B cell (primary cell): ENCODE results near the gene DOCK8. TPM values are rescaled to one million over a fixed set of nuclear protein-coding genes. Genes with fewer than 3 reads are reported as not detected.

Source experiments
- ATAC-seq: fragments of 200-7000 bp; cut with Tn5 transposase; one replicate; pipeline ENCODE4 v1.10.0; 2021; ENCODE audit warnings: low read depth, mild to moderate bottlenecking, moderate number of reproducible peaks, moderate library complexity
- CTCF ChIA-PET: fragments of 350-600 bp; sonication (Branson Sonifier 250); formaldehyde crosslinking; loops from one replicate; lab custom pipeline; 2021; ENCODE audit warnings: antibody characterized with exemption, inconsistent platforms; lab: Charles Lee
- POLR2A ChIA-PET: fragments of 350-600 bp; sonication (Branson Sonifier 250); formaldehyde crosslinking; loops from one replicate; lab custom pipeline; 2021; ENCODE audit warnings: antibody characterized with exemption; lab: Charles Lee
- DNase-seq: peaks from one replicate; pipeline ENCODE4 v3.0.0; 2013
- H2AFZ ChIP-seq: 2 replicates; pipeline ENCODE4 v1.6.1; 2012; ENCODE audit warnings: mild to moderate bottlenecking, low read depth, low read length; ENCODE audit not compliant: insufficient read depth, poor library complexity, severe bottlenecking
- H3K27ac ChIP-seq, 2 donors: 1 replicate in 1 of 2; 2 replicates in 1 of 2; pipeline ENCODE4 v1.5.1; 2012 to 2013; ENCODE audit warnings: low read length in 2 of 2, mild to moderate bottlenecking in 2 of 2, moderate library complexity in 1 of 2
- H3K27me3 ChIP-seq, 4 experiments: fragments of 200-600 bp in 1 of 4; sonication (generic) in 1 of 4; replicated peaks in 1 of 4; 1 replicate in 2 of 4; 2 replicates in 2 of 4; pipeline versions ENCODE4 v1.6.1 to v1.7.0; 2013 to 2016; ENCODE audit warnings: low read length in 3 of 4, mild to moderate bottlenecking in 2 of 4, mixed read lengths in 1 of 4, moderate library complexity in 1 of 4; ENCODE audit not compliant: insufficient read depth in 4 of 4, control insufficient read depth in 3 of 4; ENCODE audit errors: control extremely low read depth in 1 of 4
- H3K36me3 ChIP-seq, 2 experiments: replicated peaks in 1 of 2; 1 replicate in 1 of 2; 2 replicates in 1 of 2; pipeline versions ENCODE4 v1.6.1 to v1.7.1; 2013; ENCODE audit warnings: low read length in 1 of 2; ENCODE audit not compliant: insufficient read depth in 2 of 2, control insufficient read depth in 1 of 2; ENCODE audit errors: control extremely low read depth in 1 of 2, extremely low read depth in 1 of 2
- H3K4me1 ChIP-seq, 2 donors: fragments of 200-600 bp in 1 of 2; sonication (generic) in 1 of 2; 1 replicate in 1 of 2; 2 replicates in 1 of 2; pipeline versions ENCODE4 v1.5.1 to v1.6.1; 2013 to 2017; ENCODE audit warnings: low read length in 2 of 2; ENCODE audit not compliant: control insufficient read depth in 2 of 2, insufficient read depth in 2 of 2
- H3K4me2 ChIP-seq: replicated peaks from 2 replicates; pipeline ENCODE3; 2012; ENCODE audit warnings: mild to moderate bottlenecking, low read depth, low read length; ENCODE audit not compliant: poor library complexity, severe bottlenecking
- H3K4me3 ChIP-seq, 5 experiments: fragments of 200-600 bp in 1 of 5; sonication (generic) in 1 of 5; 1 replicate in 3 of 5; 2 replicates in 2 of 5; pipeline versions ENCODE4 v1.5.1 to v1.7.0; 2011 to 2016; ENCODE audit warnings: low read length in 4 of 5, mild to moderate bottlenecking in 4 of 5, low read depth in 2 of 5, control low read depth in 1 of 5, moderate library complexity in 1 of 5; ENCODE audit not compliant: insufficient read depth in 1 of 5; ENCODE audit errors: control extremely low read depth in 1 of 5, extremely low read depth in 1 of 5
- H3K79me2 ChIP-seq: fragments of 200-600 bp; sonication (generic); one replicate; pipeline ENCODE4 v1.6.0; 2016; ENCODE audit warnings: low read length; ENCODE audit not compliant: control insufficient read depth, insufficient read depth
- H3K9ac ChIP-seq: fragments of 200-600 bp; sonication (generic); 2 replicates; pipeline ENCODE4 v1.6.1; 2017; ENCODE audit warnings: mild to moderate bottlenecking, low read length, moderate library complexity
- H3K9me3 ChIP-seq, 3 donors: one replicate each; pipeline versions ENCODE4 v1.6.1 to v1.7.1; 2013; ENCODE audit warnings: low read length in 2 of 3; ENCODE audit not compliant: control insufficient read depth in 2 of 3, insufficient read depth in 1 of 3; ENCODE audit errors: control extremely low read depth in 1 of 3
- H4K20me1 ChIP-seq: 2 replicates; pipeline ENCODE4 v1.6.0; 2012; ENCODE audit warnings: mild to moderate bottlenecking, low read length; ENCODE audit not compliant: insufficient read depth, control insufficient read depth, poor library complexity, severe bottlenecking
- H3K27ac Mint-ChIP-seq: one replicate; pipeline ENCODE4 v1.8.0; 2021; ENCODE audit warnings: mixed read lengths
- H3K27me3 Mint-ChIP-seq: one replicate; pipeline ENCODE4 v1.8.0; 2021; ENCODE audit warnings: mixed read lengths
- H3K4me1 Mint-ChIP-seq: one replicate; pipeline ENCODE4 v1.8.0; 2021; ENCODE audit warnings: mixed read lengths
- H3K4me3 Mint-ChIP-seq: one replicate; pipeline ENCODE4 v1.8.0; 2021; ENCODE audit warnings: mixed read lengths
- H3K9me3 Mint-ChIP-seq: one replicate; pipeline ENCODE4 v1.8.0; 2022; ENCODE audit warnings: mixed read lengths; ENCODE audit not compliant: insufficient read depth
- EZH2 ChIP-seq: IDR thresholded peaks from 2 replicates; pipeline ENCODE4 v1.6.1; 2012; ENCODE audit warnings: borderline replicate concordance, low read depth, mild to moderate bottlenecking, moderate library complexity, low read length; ENCODE audit not compliant: insufficient read depth, poor library complexity, severe bottlenecking
- WGBS: methylation state at CpG from one replicate; pipeline ENCODE4 v1.1.5; 2013; ENCODE audit warnings: missing lambda C conversion rate; ENCODE audit not compliant: insufficient coverage; 5-methylcytosine and 5-hydroxymethylcytosine counted together
- intact Hi-C: fragments of 100-400 bp; cut with micrococcal nuclease; formaldehyde crosslinking; loops from one replicate; pipeline ENCODE4 v1.10.0; 2022
- polyA plus RNA-seq: library from polyadenylated mRNA; depleted of rRNA; stranded (reverse); fragments of >200 nt; gene quantifications from 2 replicates; pipeline ENCODE4 v1.2.3, GENCODE V29; 2012
- total RNA-seq, 2 donors: library from RNA; stranded (reverse); fragments of 120-200 nt in 1 of 2; gene quantifications; 1 replicate in 1 of 2; 2 replicates in 1 of 2; pipeline versions ENCODE4 v1.2.3 to v1.2.4, GENCODE V29; 2013 to 2022
- TF ChIP-seq, protein P1 (sequence below): fragments of 200-600 bp; IDR thresholded peaks from one replicate; pipeline ENCODE4 v1.8.0; 2022; ENCODE audit warnings: antibody characterized with exemption, mild to moderate bottlenecking

DOCK8 gene
- total and polyA plus RNA-seq, 2 donors (not counting 1 experiment from before 2014, with no cell fraction given) = 47.6 to 288 TPM

DNA sequence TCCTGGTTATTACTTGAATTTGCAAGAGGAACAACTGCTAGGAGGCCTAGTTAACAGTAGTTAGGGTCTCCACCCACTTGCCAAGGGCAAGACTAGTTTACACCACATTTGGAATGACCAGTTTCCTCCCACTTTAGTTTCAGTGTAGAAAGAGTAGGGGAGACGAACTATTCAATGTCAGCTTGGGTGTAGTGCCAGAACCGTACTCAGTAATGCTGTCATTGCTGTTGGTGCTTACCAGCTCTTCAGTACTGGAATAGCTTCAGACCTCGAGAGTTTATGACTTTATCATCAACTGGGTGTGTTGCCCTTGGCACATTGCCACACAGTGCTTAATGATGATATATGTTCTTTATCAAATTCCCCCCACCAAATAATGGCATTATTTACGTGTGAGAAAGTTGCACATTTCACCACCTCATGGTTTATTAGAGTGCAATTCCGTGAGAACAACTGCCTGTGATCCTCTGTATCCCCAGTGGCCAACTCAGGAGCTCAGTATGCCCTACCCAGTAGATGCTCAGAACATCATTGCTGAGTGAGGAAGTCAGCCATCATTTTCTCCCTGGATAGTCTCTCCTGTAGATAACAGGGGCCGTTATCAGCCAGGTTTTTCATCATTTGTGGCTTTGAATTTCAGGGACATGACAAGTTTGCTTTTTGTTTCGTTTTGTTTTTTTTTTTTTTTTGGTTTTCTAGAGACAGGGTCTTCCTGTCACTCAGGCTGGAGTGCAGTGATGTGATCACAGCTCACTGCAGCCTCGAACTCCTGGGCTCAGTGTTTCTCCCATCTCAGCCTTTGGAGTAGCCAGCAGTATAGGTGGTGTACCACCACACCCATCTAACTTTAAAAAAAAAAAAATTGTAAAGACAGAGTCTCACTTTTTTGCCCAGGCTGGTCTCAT, 67.3 kb downstream of the DOCK8 start:
- 40% methylated on average over 7 of the region's 8 CpGs for WGBS
- Histone ChIP-seq H3K9ac (no peak overlapping the region), H3K4me3 (peak overlapping the region in 2 of 5 experiments; percentile 0 to 1), H3K4me1 (peaks cover 52 to 65% of the 10 kb centered on the region in 2 donors), H2AFZ (peak overlapping the region; percentile 9), H3K27me3 (no peaks in the 10 kb centered on the region), H4K20me1 (peaks cover 37% of the 10 kb centered on the region), H3K9me3 (no peaks in the 10 kb centered on the region), H3K79me2 (peaks cover 99% of the 10 kb centered on the region), H3K36me3 (peaks cover 6 to 90% of the 10 kb centered on the region in 2 experiments), H3K27ac (peak overlapping the region; percentile 56 to 74), H3K4me2 (peak overlapping the region; percentile 50)
- H3K4me3 Mint-ChIP-seq = peak overlapping the region; percentile 86
- ChIA-PET CTCF (interaction anchor here (0.6 to 2.5 kb wide), 3 partner anchors 9 to 67 kb away, joined by 3 to 12 read pairs (median 4); partner anchors contain the start of gene DOCK8), POLR2A (interaction anchor here (1.2 kb wide), 1 partner anchor 9 kb away, joined by 3 read pairs; no protein-coding TSS in a partner anchor)
- TF ChIP-seq EZH2 = no peak
- TF ChIP-seq, protein P1, sequence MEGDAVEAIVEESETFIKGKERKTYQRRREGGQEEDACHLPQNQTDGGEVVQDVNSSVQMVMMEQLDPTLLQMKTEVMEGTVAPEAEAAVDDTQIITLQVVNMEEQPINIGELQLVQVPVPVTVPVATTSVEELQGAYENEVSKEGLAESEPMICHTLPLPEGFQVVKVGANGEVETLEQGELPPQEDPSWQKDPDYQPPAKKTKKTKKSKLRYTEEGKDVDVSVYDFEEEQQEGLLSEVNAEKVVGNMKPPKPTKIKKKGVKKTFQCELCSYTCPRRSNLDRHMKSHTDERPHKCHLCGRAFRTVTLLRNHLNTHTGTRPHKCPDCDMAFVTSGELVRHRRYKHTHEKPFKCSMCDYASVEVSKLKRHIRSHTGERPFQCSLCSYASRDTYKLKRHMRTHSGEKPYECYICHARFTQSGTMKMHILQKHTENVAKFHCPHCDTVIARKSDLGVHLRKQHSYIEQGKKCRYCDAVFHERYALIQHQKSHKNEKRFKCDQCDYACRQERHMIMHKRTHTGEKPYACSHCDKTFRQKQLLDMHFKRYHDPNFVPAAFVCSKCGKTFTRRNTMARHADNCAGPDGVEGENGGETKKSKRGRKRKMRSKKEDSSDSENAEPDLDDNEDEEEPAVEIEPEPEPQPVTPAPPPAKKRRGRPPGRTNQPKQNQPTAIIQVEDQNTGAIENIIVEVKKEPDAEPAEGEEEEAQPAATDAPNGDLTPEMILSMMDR = no peak
- no peaks in the 10 kb centered on the region for H3K27me3 Mint-ChIP-seq
- DNase-seq (peak; percentile 24), ATAC-seq (peak; percentile 36)
- H3K9me3 Mint-ChIP-seq = no peaks in the 10 kb centered on the region
- peaks cover 35% of the 10 kb centered on the region for H3K4me1 Mint-ChIP-seq
- intact Hi-C loops = loop anchor here (2.0 kb wide), 1 partner anchor 15 kb away; no protein-coding TSS in a partner anchor
- H3K27ac Mint-ChIP-seq = peak overlapping the region; percentile 91
